WTC11 (cell line): ENCODE measurements around the gene F2R. TPM values are rescaled to one million over a fixed set of nuclear protein-coding genes. Genes with fewer than 3 reads are reported as not detected.

Experiments
- ATAC-seq: fragments of 200-7000 bp; cut with Tn5 transposase; 2 replicates; pipeline ENCODE4 v1.10.0; 2021; ENCODE audit warnings: mild to moderate bottlenecking, moderate library complexity
- CTCF ChIA-PET: fragments of 300-600 bp; sonication (Branson Sonifier 250); formaldehyde crosslinking; loops from one replicate; lab custom pipeline; 2021; ENCODE audit warnings: antibody characterized with exemption; lab: Charles Lee
- POLR2A ChIA-PET: fragments of 350-600 bp; sonication (Branson Sonifier 250); formaldehyde crosslinking; loops from one replicate; lab custom pipeline; 2021; ENCODE audit warnings: antibody characterized with exemption; lab: Charles Lee
- DNase-seq: peaks from one replicate; pipeline ENCODE4 v3.0.0; 2021; ENCODE audit warnings: low spot score
- H3K27ac Mint-ChIP-seq: 2 replicates; pipeline ENCODE4 v1.8.0; 2021; ENCODE audit warnings: mixed read lengths
- H3K27me3 Mint-ChIP-seq: 2 replicates; pipeline ENCODE4 v1.8.0; 2021; ENCODE audit warnings: low read depth, mild to moderate bottlenecking, moderate library complexity, mixed read lengths
- H3K36me3 Mint-ChIP-seq: 2 replicates; pipeline ENCODE4 v1.8.0; 2021; ENCODE audit warnings: mixed read lengths
- H3K4me1 Mint-ChIP-seq: 2 replicates; pipeline ENCODE4 v1.8.0; 2022; ENCODE audit warnings: mixed read lengths
- H3K4me3 Mint-ChIP-seq: 2 replicates; pipeline ENCODE4 v1.8.0; 2021; ENCODE audit warnings: mild to moderate bottlenecking, moderate library complexity, mixed read lengths
- H3K9me3 Mint-ChIP-seq: 2 replicates; pipeline ENCODE4 v1.8.0; 2021; ENCODE audit warnings: mixed read lengths
- CREM ChIP-seq: sonication (generic); formaldehyde crosslinking; IDR thresholded peaks from 2 replicates; pipeline ENCODE4 v1.8.1; 2022; ENCODE audit warnings: mild to moderate bottlenecking, missing genetic modification reagents, moderate library complexity
- ELF4 ChIP-seq: sonication (generic); formaldehyde crosslinking; IDR thresholded peaks from 2 replicates; pipeline ENCODE4 v1.8.1; 2022; ENCODE audit warnings: low read depth, mild to moderate bottlenecking, moderate library complexity, missing genetic modification reagents
- ETV6 ChIP-seq: sonication (generic); formaldehyde crosslinking; IDR thresholded peaks from 2 replicates; pipeline ENCODE4 v1.8.1; 2022; ENCODE audit warnings: mild to moderate bottlenecking, missing genetic modification reagents
- GTF2I ChIP-seq: fragments of 250-450 bp; sonication (Bioruptor Pico); conservative IDR thresholded peaks from 2 replicates; pipeline ENCODE4 v1.4.0; 2021; ENCODE audit warnings: mild to moderate bottlenecking
- IRF2 ChIP-seq: sonication (generic); formaldehyde crosslinking; IDR thresholded peaks from 2 replicates; pipeline ENCODE4 v1.8.0; 2022; ENCODE audit warnings: low read depth, missing genetic modification reagents, borderline replicate concordance
- MXD4 ChIP-seq: fragments of 250-450 bp; sonication (Bioruptor Pico); IDR thresholded peaks from 2 replicates; pipeline ENCODE4 v1.8.0; 2021; ENCODE audit warnings: mild to moderate bottlenecking, moderate library complexity, borderline replicate concordance
- NR1H2 ChIP-seq: sonication (generic); formaldehyde crosslinking; IDR thresholded peaks from 2 replicates; pipeline ENCODE4 v1.9.0; 2021; ENCODE audit warnings: mild to moderate bottlenecking, moderate library complexity, missing genetic modification reagents
- OVOL2 ChIP-seq: fragments of 250-450 bp; sonication (Bioruptor Pico); IDR thresholded peaks from 2 replicates; pipeline ENCODE4 v1.9.0; 2021; ENCODE audit warnings: mild to moderate bottlenecking, borderline replicate concordance
- RELA ChIP-seq: sonication (generic); formaldehyde crosslinking; IDR thresholded peaks from 2 replicates; pipeline ENCODE4 v1.8.1; 2022; ENCODE audit warnings: missing genetic modification reagents, mild to moderate bottlenecking, borderline replicate concordance
- SMAD4 ChIP-seq: sonication (generic); formaldehyde crosslinking; IDR thresholded peaks from 2 replicates; pipeline ENCODE4 v1.8.0; 2022; ENCODE audit warnings: mild to moderate bottlenecking, missing genetic modification reagents
- TEAD4 ChIP-seq: sonication (generic); formaldehyde crosslinking; IDR thresholded peaks from 2 replicates; pipeline ENCODE4 v1.8.0; 2022; ENCODE audit warnings: mild to moderate bottlenecking, missing genetic modification reagents
- TP53 ChIP-seq: sonication (generic); formaldehyde crosslinking; IDR thresholded peaks from 2 replicates; pipeline ENCODE4 v1.8.1; 2023; ENCODE audit warnings: mild to moderate bottlenecking, missing genetic modification reagents
- ZNF138 ChIP-seq: sonication (generic); formaldehyde crosslinking; conservative IDR thresholded peaks from 2 replicates; pipeline ENCODE4 v1.8.1; 2022; ENCODE audit warnings: mild to moderate bottlenecking, moderate library complexity, missing genetic modification reagents
- ZNF423 ChIP-seq: fragments of 250-450 bp; sonication (Bioruptor Pico); IDR thresholded peaks from 2 replicates; pipeline ENCODE4 v2.1.2; 2022; ENCODE audit warnings: mild to moderate bottlenecking, moderate library complexity
- total RNA-seq: library from RNA; stranded (reverse); gene quantifications from 3 replicates; pipeline ENCODE4 v1.2.3, GENCODE V29; 2021
- TF ChIP-seq, protein P1 (sequence below): fragments of 250-450 bp; sonication (Bioruptor Pico); IDR thresholded peaks from 2 replicates; pipeline ENCODE4 v1.9.0; 2021; ENCODE audit warnings: mild to moderate bottlenecking
- TF ChIP-seq, protein P2 (sequence below): sonication (generic); formaldehyde crosslinking; IDR thresholded peaks from 2 replicates; pipeline ENCODE4 v1.8.0; 2022; ENCODE audit warnings: missing genetic modification reagents
- TF ChIP-seq, protein P3 (sequence below): sonication (generic); formaldehyde crosslinking; IDR thresholded peaks from 2 replicates; pipeline ENCODE4 v1.8.1; 2023; ENCODE audit warnings: mild to moderate bottlenecking, missing genetic modification reagents, moderate library complexity
- TF ChIP-seq, protein P4 (sequence below): sonication (generic); formaldehyde crosslinking; IDR thresholded peaks from 2 replicates; pipeline ENCODE4 v1.8.0; 2022; ENCODE audit warnings: mild to moderate bottlenecking, missing genetic modification reagents
- TF ChIP-seq, protein P5 (sequence below): sonication (generic); formaldehyde crosslinking; IDR thresholded peaks from 2 replicates; pipeline ENCODE4 v1.8.1; 2022; ENCODE audit warnings: missing genetic modification reagents, borderline replicate concordance
- TF ChIP-seq, protein P6 (sequence below): sonication (generic); formaldehyde crosslinking; IDR thresholded peaks from 2 replicates; pipeline ENCODE4 v1.8.1; 2023; ENCODE audit warnings: mild to moderate bottlenecking, moderate library complexity, missing genetic modification reagents
- TF ChIP-seq, protein P7 (sequence below): sonication (generic); formaldehyde crosslinking; IDR thresholded peaks from 2 replicates; pipeline ENCODE4 v1.8.0; 2023; ENCODE audit warnings: mild to moderate bottlenecking, missing genetic modification reagents
- TF ChIP-seq, protein P8 (sequence below): sonication (generic); formaldehyde crosslinking; IDR thresholded peaks from 2 replicates; pipeline ENCODE4 v1.8.1; 2023; ENCODE audit warnings: mild to moderate bottlenecking, missing genetic modification reagents, moderate library complexity

The F2R gene
- total RNA-seq, 1 experiment from 2014 or later = 18.4 TPM

DNA sequence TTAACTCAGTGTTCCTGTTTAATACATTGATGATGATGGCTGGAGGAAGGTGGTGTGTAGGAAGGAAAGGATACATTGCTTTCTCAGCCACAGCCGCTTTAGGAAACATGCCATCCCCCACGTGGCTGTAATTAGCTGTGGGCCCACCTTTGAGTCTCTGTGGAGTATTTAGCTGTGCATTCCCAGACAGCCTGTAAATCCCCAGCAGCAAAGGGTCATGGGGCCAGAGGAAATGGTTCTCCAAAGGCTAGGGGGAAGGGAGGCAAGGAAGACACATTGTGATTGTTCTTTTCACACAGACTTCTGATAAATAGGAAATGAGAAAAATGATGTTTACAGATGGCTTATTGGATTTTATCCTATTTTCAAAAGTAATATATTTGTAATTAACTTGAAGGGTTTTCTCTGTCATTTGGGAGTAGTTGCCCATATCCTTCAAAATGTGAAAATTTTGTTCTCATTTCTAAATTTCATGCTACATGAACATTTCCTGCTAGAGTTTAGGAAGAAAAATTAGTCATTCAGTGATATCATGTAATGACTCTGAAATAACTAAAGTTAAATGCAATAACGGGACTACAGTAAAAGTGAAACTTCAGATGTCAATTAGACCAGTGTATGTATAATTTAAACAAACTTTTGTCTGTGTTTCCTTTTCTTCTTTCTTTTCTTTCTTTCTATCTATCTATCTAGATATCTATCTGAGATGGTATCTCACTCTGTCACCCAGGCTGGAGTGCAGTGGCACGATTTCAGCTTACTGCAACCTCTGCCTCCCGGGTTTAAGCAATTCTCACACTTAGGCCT, 24.3 kb upstream of the F2R start (continued):
- TF ChIP-seq, protein P1, sequence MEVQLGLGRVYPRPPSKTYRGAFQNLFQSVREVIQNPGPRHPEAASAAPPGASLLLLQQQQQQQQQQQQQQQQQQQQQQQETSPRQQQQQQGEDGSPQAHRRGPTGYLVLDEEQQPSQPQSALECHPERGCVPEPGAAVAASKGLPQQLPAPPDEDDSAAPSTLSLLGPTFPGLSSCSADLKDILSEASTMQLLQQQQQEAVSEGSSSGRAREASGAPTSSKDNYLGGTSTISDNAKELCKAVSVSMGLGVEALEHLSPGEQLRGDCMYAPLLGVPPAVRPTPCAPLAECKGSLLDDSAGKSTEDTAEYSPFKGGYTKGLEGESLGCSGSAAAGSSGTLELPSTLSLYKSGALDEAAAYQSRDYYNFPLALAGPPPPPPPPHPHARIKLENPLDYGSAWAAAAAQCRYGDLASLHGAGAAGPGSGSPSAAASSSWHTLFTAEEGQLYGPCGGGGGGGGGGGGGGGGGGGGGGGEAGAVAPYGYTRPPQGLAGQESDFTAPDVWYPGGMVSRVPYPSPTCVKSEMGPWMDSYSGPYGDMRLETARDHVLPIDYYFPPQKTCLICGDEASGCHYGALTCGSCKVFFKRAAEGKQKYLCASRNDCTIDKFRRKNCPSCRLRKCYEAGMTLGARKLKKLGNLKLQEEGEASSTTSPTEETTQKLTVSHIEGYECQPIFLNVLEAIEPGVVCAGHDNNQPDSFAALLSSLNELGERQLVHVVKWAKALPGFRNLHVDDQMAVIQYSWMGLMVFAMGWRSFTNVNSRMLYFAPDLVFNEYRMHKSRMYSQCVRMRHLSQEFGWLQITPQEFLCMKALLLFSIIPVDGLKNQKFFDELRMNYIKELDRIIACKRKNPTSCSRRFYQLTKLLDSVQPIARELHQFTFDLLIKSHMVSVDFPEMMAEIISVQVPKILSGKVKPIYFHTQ (CRISPR knock-in tag) = no peak
- no peak for TF ChIP-seq OVOL2 (CRISPR knock-in tag)
- no peak for TF ChIP-seq ZNF138 (CRISPR knock-in tag)
- TF ChIP-seq ZNF423 (CRISPR knock-in tag) = no peak
- no peak for TF ChIP-seq TEAD4 (CRISPR knock-in tag)
- TF ChIP-seq, protein P2, sequence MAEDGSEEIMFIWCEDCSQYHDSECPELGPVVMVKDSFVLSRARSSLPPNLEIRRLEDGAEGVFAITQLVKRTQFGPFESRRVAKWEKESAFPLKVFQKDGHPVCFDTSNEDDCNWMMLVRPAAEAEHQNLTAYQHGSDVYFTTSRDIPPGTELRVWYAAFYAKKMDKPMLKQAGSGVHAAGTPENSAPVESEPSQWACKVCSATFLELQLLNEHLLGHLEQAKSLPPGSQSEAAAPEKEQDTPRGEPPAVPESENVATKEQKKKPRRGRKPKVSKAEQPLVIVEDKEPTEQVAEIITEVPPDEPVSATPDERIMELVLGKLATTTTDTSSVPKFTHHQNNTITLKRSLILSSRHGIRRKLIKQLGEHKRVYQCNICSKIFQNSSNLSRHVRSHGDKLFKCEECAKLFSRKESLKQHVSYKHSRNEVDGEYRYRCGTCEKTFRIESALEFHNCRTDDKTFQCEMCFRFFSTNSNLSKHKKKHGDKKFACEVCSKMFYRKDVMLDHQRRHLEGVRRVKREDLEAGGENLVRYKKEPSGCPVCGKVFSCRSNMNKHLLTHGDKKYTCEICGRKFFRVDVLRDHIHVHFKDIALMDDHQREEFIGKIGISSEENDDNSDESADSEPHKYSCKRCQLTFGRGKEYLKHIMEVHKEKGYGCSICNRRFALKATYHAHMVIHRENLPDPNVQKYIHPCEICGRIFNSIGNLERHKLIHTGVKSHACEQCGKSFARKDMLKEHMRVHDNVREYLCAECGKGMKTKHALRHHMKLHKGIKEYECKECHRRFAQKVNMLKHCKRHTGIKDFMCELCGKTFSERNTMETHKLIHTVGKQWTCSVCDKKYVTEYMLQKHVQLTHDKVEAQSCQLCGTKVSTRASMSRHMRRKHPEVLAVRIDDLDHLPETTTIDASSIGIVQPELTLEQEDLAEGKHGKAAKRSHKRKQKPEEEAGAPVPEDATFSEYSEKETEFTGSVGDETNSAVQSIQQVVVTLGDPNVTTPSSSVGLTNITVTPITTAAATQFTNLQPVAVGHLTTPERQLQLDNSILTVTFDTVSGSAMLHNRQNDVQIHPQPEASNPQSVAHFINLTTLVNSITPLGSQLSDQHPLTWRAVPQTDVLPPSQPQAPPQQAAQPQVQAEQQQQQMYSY (CRISPR knock-in tag) = no peak
- no peak for TF ChIP-seq GTF2I (CRISPR knock-in tag)
- TF ChIP-seq SMAD4 (CRISPR knock-in tag) = no peak
- no peak for TF ChIP-seq MXD4 (CRISPR knock-in tag)
- no peak for TF ChIP-seq ETV6 (CRISPR knock-in tag)
- no peak for TF ChIP-seq IRF2
- TF ChIP-seq, protein P3, sequence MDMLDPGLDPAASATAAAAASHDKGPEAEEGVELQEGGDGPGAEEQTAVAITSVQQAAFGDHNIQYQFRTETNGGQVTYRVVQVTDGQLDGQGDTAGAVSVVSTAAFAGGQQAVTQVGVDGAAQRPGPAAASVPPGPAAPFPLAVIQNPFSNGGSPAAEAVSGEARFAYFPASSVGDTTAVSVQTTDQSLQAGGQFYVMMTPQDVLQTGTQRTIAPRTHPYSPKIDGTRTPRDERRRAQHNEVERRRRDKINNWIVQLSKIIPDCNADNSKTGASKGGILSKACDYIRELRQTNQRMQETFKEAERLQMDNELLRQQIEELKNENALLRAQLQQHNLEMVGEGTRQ (CRISPR knock-in tag) = no peak

DNA sequence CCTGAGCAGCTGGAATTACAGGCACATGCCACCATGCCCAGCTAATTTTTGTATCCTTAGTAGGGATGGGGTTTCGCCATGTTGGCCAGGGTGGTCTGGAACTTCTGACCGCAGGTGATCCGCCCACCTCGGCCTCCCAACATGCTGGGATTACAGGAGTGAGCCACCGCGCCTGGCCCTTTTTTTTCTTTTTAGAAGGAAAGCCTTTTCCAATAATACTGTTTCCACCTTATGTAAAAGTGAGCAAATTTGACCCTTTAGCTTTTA, 23.7 kb upstream of the F2R start:
- peaks cover 8% of the 10 kb centered on the region for H3K36me3 Mint-ChIP-seq
- no peak overlapping the region for H3K27ac Mint-ChIP-seq
- CTCF ChIA-PET = no interaction called here
- H3K4me1 Mint-ChIP-seq = no peaks in the 10 kb centered on the region
- H3K27me3 Mint-ChIP-seq = no peaks in the 10 kb centered on the region
- POLR2A ChIA-PET = no interaction called here
- no peak for DNase-seq
- H3K9me3 Mint-ChIP-seq = no peaks in the 10 kb centered on the region
- no peak for ATAC-seq
- no peak overlapping the region for H3K4me3 Mint-ChIP-seq
- TF ChIP-seq, protein P4, sequence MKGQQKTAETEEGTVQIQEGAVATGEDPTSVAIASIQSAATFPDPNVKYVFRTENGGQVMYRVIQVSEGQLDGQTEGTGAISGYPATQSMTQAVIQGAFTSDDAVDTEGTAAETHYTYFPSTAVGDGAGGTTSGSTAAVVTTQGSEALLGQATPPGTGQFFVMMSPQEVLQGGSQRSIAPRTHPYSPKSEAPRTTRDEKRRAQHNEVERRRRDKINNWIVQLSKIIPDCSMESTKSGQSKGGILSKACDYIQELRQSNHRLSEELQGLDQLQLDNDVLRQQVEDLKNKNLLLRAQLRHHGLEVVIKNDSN (CRISPR knock-in tag) = no peak
- no peak for TF ChIP-seq RELA (CRISPR knock-in tag)
- TF ChIP-seq, protein P5, sequence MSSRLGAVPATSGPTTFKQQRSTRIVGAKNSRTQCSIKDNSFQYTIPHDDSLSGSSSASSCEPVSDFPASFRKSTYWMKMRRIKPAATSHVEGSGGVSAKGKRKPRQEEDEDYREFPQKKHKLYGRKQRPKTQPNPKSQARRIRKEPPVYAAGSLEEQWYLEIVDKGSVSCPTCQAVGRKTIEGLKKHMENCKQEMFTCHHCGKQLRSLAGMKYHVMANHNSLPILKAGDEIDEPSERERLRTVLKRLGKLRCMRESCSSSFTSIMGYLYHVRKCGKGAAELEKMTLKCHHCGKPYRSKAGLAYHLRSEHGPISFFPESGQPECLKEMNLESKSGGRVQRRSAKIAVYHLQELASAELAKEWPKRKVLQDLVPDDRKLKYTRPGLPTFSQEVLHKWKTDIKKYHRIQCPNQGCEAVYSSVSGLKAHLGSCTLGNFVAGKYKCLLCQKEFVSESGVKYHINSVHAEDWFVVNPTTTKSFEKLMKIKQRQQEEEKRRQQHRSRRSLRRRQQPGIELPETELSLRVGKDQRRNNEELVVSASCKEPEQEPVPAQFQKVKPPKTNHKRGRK (CRISPR knock-in tag) = no peak
- no peak for TF ChIP-seq CREM
- TF ChIP-seq, protein P6, sequence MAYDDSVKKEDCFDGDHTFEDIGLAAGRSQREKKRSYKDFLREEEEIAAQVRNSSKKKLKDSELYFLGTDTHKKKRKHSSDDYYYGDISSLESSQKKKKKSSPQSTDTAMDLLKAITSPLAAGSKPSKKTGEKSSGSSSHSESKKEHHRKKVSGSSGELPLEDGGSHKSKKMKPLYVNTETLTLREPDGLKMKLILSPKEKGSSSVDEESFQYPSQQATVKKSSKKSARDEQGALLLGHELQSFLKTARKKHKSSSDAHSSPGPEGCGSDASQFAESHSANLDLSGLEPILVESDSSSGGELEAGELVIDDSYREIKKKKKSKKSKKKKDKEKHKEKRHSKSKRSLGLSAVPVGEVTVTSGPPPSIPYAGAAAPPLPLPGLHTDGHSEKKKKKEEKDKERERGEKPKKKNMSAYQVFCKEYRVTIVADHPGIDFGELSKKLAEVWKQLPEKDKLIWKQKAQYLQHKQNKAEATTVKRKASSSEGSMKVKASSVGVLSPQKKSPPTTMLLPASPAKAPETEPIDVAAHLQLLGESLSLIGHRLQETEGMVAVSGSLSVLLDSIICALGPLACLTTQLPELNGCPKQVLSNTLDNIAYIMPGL (CRISPR knock-in tag) = no peak
- TF ChIP-seq NR1H2 (CRISPR knock-in tag) = no peak
- TF ChIP-seq ELF4 (CRISPR knock-in tag) = no peak
- TF ChIP-seq, protein P7, sequence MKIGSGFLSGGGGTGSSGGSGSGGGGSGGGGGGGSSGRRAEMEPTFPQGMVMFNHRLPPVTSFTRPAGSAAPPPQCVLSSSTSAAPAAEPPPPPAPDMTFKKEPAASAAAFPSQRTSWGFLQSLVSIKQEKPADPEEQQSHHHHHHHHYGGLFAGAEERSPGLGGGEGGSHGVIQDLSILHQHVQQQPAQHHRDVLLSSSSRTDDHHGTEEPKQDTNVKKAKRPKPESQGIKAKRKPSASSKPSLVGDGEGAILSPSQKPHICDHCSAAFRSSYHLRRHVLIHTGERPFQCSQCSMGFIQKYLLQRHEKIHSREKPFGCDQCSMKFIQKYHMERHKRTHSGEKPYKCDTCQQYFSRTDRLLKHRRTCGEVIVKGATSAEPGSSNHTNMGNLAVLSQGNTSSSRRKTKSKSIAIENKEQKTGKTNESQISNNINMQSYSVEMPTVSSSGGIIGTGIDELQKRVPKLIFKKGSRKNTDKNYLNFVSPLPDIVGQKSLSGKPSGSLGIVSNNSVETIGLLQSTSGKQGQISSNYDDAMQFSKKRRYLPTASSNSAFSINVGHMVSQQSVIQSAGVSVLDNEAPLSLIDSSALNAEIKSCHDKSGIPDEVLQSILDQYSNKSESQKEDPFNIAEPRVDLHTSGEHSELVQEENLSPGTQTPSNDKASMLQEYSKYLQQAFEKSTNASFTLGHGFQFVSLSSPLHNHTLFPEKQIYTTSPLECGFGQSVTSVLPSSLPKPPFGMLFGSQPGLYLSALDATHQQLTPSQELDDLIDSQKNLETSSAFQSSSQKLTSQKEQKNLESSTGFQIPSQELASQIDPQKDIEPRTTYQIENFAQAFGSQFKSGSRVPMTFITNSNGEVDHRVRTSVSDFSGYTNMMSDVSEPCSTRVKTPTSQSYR (CRISPR knock-in tag) = no peak
- TF ChIP-seq TP53 (CRISPR knock-in tag) = no peak
- TF ChIP-seq, protein P8, sequence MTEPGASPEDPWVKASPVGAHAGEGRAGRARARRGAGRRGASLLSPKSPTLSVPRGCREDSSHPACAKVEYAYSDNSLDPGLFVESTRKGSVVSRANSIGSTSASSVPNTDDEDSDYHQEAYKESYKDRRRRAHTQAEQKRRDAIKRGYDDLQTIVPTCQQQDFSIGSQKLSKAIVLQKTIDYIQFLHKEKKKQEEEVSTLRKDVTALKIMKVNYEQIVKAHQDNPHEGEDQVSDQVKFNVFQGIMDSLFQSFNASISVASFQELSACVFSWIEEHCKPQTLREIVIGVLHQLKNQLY (CRISPR knock-in tag) = no peak
